ENCODE measurements around the gene KLHDC8B.

Gene KLHDC8B

GRCh38 chr3:49161197-49161596, 10.2 kb upstream of the KLHDC8B start:
- DNase-seq = no peak

- DNase-seq = no peak
Measured at GRCh38 chr3:49161808-49162530, 9.4 kb upstream of the KLHDC8B start.

- no peak for DNase-seq
Measured at GRCh38 chr3:49162751-49163419, 8.5 kb upstream of the KLHDC8B start.

GRCh38 chr3:49163609-49164008, 7.8 kb upstream of the KLHDC8B start:
- no peak for DNase-seq

GRCh38 chr3:49164983-49165720, 6.2 kb upstream of the KLHDC8B start:
- no peak for DNase-seq

GRCh38 chr3:49165771-49166751, 5.3 kb upstream of the KLHDC8B start, which contains the start of gene CCDC71:
CCDC71 (minus strand) TSS chr3:49166331; CDS start chr3:49164208, 2,123 bp downstream.
- peak; percentile 25 to 77 for DNase-seq

- DNase-seq = no peak
Measured at GRCh38 chr3:49166752-49167556, 4.4 kb upstream of the KLHDC8B start.

- no peak for DNase-seq
Measured at GRCh38 chr3:49170744-49171118, 667 bp upstream of the KLHDC8B start.

- no peak for DNase-seq
Measured at GRCh38 chr3:49171775-49172500, 540 bp downstream of the KLHDC8B start.

GRCh38 chr3:49172551-49173041, 1.2 kb downstream of the KLHDC8B start:
- DNase-seq = no peak

GRCh38 chr3:49173116-49173791, 1.9 kb downstream of the KLHDC8B start:
- DNase-seq = peak in 1 of 2 experiments; percentile 7

GRCh38 chr3:49173792-49174170, 2.4 kb downstream of the KLHDC8B start:
- DNase-seq = peak in 1 of 2 experiments; percentile 14

- DNase-seq = no peak
Measured at GRCh38 chr3:49174397-49174985, 3.1 kb downstream of the KLHDC8B start.

- no peak for DNase-seq
Measured at GRCh38 chr3:49175530-49175929, 4.1 kb downstream of the KLHDC8B start.

GRCh38 chr3:49177073-49177472, 5.7 kb downstream of the KLHDC8B start:
- no peak for DNase-seq

- no peak for DNase-seq
Measured at GRCh38 chr3:49180116-49180515, 8.7 kb downstream of the KLHDC8B start.

- DNase-seq = no peak
Measured at GRCh38 chr3:49181351-49181750, 10.0 kb downstream of the KLHDC8B start.

GRCh38 chr3:49182682-49183081, 11.3 kb downstream of the KLHDC8B start:
- no peak for DNase-seq

- DNase-seq = no peak
Measured at GRCh38 chr3:49183873-49184272, 12.5 kb downstream of the KLHDC8B start.

GRCh38 chr3:49191741-49192140, 20.3 kb downstream of the KLHDC8B start:
- DNase-seq = no peak
